Lower lobe of right lung (tissue), 2 donors: Measurements from ENCODE around the gene SMG6. TPM values are rescaled to one million over a fixed set of nuclear protein-coding genes. Genes with fewer than 3 reads are reported as not detected.

Experiments
- ATAC-seq, 2 donors: fragments of 200-7000 bp; cut with Tn5 transposase; one replicate each; pipeline ENCODE4 v1.9.1; 2020 to 2022; ENCODE audit warnings: mild to moderate bottlenecking in 2 of 2, moderate library complexity in 2 of 2
- DNase-seq: peaks from one replicate; pipeline ENCODE4 v3.0.0-alpha.2; 2020
- H3K27ac ChIP-seq: fragments of 200-600 bp; one replicate; pipeline ENCODE4 v1.8.0; 2022
- H3K27me3 ChIP-seq: fragments of 200-600 bp; one replicate; pipeline ENCODE4 v1.8.0; 2022; ENCODE audit warnings: low read depth
- H3K36me3 ChIP-seq: fragments of 200-600 bp; one replicate; pipeline ENCODE4 v1.8.0; 2022; ENCODE audit warnings: mild to moderate bottlenecking
- H3K4me1 ChIP-seq: fragments of 200-600 bp; one replicate; pipeline ENCODE4 v1.8.0; 2022
- H3K4me3 ChIP-seq: fragments of 200-600 bp; one replicate; pipeline ENCODE4 v1.8.0; 2022; ENCODE audit warnings: mild to moderate bottlenecking
- H3K9me3 ChIP-seq: fragments of 200-600 bp; one replicate; pipeline ENCODE4 v1.8.0; 2022
- intact Hi-C: fragments of 100-400 bp; cut with DNase I; formaldehyde crosslinking; loops from one replicate; pipeline ENCODE4 v1.11.0; 2022
- total RNA-seq: library from RNA; stranded (reverse); fragmentation: NEBNext Ultra II Directional; extraction: Animal tissue kit (Norgen Biotek cat#: 25700); gene quantifications from one replicate; pipeline ENCODE4 v1.2.1, GENCODE V29; 2021
- TF ChIP-seq, protein P1 (sequence below): fragments of 200-600 bp; IDR thresholded peaks from one replicate; pipeline ENCODE4 v1.8.0; 2022; ENCODE audit warnings: antibody characterized with exemption, mild to moderate bottlenecking
- donor health status: DM: no; HTN: yes; CAD: no; lungs with severe emphysema.

Gene SMG6
- total RNA-seq, 1 donor from 2014 or later, result 33.8 TPM

DNA sequence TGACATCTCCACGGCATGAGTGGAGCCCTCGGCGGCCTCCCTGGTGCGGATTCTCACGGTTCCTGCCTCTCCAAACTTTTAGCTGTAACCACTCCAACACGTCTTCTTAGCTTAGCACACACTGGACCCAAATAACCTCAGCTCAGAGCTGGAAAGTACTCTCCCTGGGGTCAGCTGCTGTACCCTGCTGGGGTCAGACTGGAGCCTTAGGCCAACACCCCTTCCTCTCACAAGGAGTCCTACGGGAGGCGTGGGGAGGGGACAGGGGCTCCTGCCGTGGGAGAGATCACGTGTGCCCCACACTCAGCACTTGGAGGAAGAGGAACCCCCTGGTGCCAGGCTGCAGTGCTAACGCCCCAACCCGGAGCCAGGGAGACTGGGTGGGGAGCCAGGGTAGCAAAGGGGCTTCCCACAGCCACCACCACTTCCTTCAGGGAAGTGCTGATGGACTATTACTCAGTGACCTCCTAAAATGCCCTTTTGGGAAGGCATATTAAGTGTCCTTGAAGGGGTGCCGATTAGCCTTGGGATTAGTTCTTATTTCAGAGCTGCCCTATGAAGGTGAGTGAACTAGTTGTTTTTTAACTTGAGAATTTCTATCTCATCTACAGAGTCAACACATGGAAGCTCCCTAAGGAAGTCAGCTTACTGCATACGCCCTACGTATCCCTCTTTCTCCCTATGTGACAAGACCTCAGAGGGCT is 124.6 kb downstream of the SMG6 start:
- intact Hi-C loops, result loop anchor here (10.0 kb wide), 1 partner anchor 46 kb away; no protein-coding TSS in a partner anchor

DNA sequence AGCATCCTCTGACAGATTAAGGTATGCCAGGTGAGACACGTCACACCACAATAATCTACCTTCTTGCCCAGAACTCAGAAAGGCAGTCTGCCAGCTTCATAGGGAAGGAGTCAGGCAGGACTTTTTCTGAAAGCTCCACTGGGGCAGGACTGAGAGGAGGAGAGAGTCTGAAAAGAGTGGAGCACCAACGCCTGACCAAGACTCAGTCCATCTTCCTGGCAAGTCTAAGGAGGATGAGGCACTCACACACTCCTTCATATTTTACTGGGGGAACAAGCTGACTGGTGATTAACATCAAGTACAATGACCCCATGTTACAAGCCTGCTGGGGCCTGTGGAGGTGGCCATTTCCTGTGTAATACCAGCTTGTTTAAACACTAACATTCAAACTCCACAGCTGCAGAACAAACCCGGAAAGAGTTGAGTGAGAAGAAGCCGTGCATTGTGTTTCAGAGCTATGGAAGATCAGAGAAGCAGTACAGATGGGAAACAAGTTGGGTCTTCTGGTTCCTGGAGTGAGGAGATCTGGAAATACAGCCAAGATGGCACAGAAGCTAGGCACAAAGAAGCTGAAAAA is 126.3 kb downstream of the SMG6 start:
- Histone ChIP-seq H3K36me3 (no peaks in the 10 kb centered on the region), H3K27ac (peak overlapping the region; percentile 74), H3K27me3 (no peaks in the 10 kb centered on the region), H3K4me3 (no peak overlapping the region), H3K9me3 (no peaks in the 10 kb centered on the region), H3K4me1 (peaks cover 98% of the 10 kb centered on the region)
- TF ChIP-seq, protein P1, sequence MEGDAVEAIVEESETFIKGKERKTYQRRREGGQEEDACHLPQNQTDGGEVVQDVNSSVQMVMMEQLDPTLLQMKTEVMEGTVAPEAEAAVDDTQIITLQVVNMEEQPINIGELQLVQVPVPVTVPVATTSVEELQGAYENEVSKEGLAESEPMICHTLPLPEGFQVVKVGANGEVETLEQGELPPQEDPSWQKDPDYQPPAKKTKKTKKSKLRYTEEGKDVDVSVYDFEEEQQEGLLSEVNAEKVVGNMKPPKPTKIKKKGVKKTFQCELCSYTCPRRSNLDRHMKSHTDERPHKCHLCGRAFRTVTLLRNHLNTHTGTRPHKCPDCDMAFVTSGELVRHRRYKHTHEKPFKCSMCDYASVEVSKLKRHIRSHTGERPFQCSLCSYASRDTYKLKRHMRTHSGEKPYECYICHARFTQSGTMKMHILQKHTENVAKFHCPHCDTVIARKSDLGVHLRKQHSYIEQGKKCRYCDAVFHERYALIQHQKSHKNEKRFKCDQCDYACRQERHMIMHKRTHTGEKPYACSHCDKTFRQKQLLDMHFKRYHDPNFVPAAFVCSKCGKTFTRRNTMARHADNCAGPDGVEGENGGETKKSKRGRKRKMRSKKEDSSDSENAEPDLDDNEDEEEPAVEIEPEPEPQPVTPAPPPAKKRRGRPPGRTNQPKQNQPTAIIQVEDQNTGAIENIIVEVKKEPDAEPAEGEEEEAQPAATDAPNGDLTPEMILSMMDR, result no peak
- ATAC-seq, result no peak
- DNase-seq, result no peak
- intact Hi-C loops, result loop anchor here (10.0 kb wide), 1 partner anchor 47 kb away; no protein-coding TSS in a partner anchor

More for the DNA sequence above, 124.6 kb downstream of the SMG6 start:
- Histone ChIP-seq H3K4me1 (peaks cover 89% of the 10 kb centered on the region), H3K36me3 (no peaks in the 10 kb centered on the region), H3K4me3 (no peak overlapping the region), H3K27ac (peak overlapping the region; percentile 74), H3K9me3 (no peaks in the 10 kb centered on the region), H3K27me3 (no peaks in the 10 kb centered on the region)
- TF ChIP-seq, protein P1, result no peak
- ATAC-seq (peak; percentile 6 to 9), DNase-seq (no peak)

DNA sequence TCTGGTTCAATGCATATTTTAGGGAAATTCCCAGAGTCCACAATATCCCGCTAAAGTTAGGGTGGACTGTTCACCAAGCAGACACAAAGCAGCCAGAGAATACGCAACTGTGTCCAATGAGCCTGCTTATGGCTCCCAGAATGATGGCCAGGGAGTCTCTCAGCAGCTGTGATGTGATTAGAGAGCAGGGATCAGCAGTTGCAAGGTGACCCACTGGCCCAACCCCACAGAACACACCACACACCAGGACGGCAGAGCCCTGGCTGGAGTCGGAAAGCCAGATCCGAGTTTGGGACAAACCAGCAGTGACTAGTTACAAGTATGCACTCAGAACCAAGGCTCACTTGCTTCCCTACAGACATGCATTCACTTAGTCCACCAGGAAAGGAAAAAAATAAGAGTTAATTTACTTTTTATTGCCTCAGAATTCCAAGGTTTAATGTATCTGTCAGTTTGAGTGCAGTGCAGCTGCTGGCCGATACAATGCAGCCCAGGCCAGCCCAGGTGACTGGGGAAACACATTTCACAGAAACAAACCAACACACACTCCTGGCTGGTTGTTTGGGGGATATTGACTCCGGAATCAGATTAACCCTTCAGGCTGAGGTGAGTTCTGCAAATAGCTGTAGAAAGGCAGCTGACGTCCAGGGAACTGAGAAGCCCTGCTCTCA is 127.0 kb downstream of the SMG6 start:
- TF ChIP-seq, protein P1, result no peak
- H3K4me3 ChIP-seq, result no peak overlapping the region
- intact Hi-C loops, result loop anchor here (10.0 kb wide), 1 partner anchor 48 kb away; no protein-coding TSS in a partner anchor
- H3K36me3 ChIP-seq, result no peaks in the 10 kb centered on the region
- H3K9me3 ChIP-seq, result no peaks in the 10 kb centered on the region
- H3K27ac ChIP-seq, result peak overlapping the region; percentile 74
- H3K27me3 ChIP-seq, result no peaks in the 10 kb centered on the region
- ATAC-seq, result no peak
- peaks cover 95% of the 10 kb centered on the region for H3K4me1 ChIP-seq
- no peak for DNase-seq

DNA sequence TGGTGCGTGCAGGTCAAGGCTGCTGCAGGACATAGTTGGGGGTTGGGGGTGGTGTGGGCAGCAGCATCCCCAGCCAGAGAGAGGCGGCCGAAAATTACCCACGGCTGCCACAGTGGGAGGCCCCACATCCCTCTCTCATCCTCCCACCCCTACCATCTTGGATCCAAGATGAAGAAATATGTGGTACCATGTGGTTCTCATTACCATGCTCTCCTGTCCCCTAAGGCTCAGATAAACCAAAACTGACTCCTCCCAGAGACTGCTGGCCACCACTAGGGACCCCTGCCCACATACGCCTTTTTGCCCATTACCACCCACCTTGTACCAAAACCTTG is 128.3 kb downstream of the SMG6 start:
- H3K27me3 ChIP-seq, result no peaks in the 10 kb centered on the region
- no peak overlapping the region for H3K4me3 ChIP-seq
- ATAC-seq (no peak), DNase-seq (no peak)
- intact Hi-C loops, result loop anchor here (10.0 kb wide), 1 partner anchor 50 kb away; no protein-coding TSS in a partner anchor
- H3K27ac ChIP-seq, result peak overlapping the region; percentile 74
- H3K4me1 ChIP-seq, result peaks cover 86% of the 10 kb centered on the region
- H3K36me3 ChIP-seq, result no peaks in the 10 kb centered on the region
- TF ChIP-seq, protein P1, result no peak
- no peaks in the 10 kb centered on the region for H3K9me3 ChIP-seq

DNA sequence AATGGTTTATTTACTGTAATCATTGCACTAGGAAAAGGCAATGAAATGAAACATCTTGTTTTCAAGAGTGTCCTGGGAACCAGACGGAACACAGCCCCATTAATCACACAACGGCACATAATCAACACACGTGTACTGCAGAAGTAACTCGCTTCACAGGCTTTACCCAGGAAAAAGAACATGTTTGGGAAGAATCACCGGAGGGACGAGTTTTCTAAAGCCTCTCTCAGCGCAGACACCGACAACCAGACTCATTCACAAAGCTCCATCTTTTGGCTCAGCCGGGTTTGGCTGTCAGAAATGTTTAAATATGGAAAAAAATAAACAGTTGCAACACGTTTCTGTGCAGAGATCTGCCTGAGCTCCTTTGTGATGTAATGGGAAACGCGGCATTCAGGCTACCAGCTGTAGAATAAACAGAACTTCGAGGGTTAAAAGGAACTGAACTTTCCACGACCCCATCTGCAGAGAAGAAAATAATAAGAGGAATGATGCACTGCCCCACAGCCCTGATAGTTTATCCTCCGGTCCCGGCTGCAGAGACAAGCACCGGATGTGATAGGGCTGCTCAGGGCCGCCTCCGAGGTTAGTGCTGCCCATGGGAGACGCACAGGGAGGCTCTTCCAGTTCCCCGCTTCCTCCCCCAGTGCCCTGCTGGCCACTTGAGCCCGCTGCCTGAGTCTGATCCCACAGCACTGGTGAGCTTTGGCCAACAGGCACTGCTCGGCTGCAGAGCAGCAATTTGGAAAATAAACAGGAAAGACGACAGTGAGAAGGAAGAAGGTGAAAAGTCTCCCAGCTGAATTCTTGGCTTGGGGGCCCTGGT is 128.9 kb downstream of the SMG6 start:
- H3K27ac ChIP-seq, result peak overlapping the region; percentile 74
- no peaks in the 10 kb centered on the region for H3K9me3 ChIP-seq
- H3K4me3 ChIP-seq, result no peak overlapping the region
- no peaks in the 10 kb centered on the region for H3K27me3 ChIP-seq
- intact Hi-C loops, result loop anchor here (10.0 kb wide), 1 partner anchor 50 kb away; no protein-coding TSS in a partner anchor
- ATAC-seq, result peak; percentile 39 to 64
- peak; percentile 70 for DNase-seq
- H3K36me3 ChIP-seq, result peaks cover 2% of the 10 kb centered on the region
- H3K4me1 ChIP-seq, result peaks cover 80% of the 10 kb centered on the region
- TF ChIP-seq, protein P1, result no peak
